IMR-90 (cell line): Measurements from ENCODE around the gene PAQR4. TPM values are rescaled to one million over a fixed set of nuclear protein-coding genes. Genes with fewer than 3 reads are reported as not detected.

ENCODE experiments used
- ATAC-seq: fragments of 200-7000 bp; cut with Tn5 transposase; 2 replicates; pipeline ENCODE4 v1.9.1; 2020; ENCODE audit warnings: low read depth, mild to moderate bottlenecking, moderate library complexity
- BruUV-seq: library from RNA; stranded (reverse); fragments of 400-500 nt; replicated peaks from 2 replicates; lab custom pipeline; 2021; lab: Mats Ljungman, UMichigan
- CTCF ChIA-PET: fragments of 300-600 bp; formaldehyde crosslinking; extraction: SDS; loops from one replicate; lab custom pipeline; 2021; ENCODE audit warnings: antibody characterized with exemption; lab: Yijun Ruan, JAX
- POLR2A ChIA-PET: fragments of 300-600 bp; sonication (Branson Sonifier 250); formaldehyde crosslinking; loops from one replicate; lab custom pipeline; 2022; ENCODE audit warnings: antibody characterized with exemption; ENCODE audit not compliant: unreplicated experiment; lab: Charles Lee
- DNase-seq: peaks from one replicate; pipeline ENCODE4 v3.0.0; 2013
- H2AFZ ChIP-seq: replicated peaks from 2 replicates; pipeline ENCODE3; 2013; ENCODE audit warnings: low read length, mild to moderate bottlenecking; ENCODE audit not compliant: poor library complexity
- H2AK5ac ChIP-seq: 2 replicates; pipeline ENCODE4 v1.6.1; 2013; ENCODE audit warnings: low read depth, low read length, inconsistent platforms
- H2AK9ac ChIP-seq: replicated peaks from 2 replicates; pipeline ENCODE3; 2013; ENCODE audit warnings: mild to moderate bottlenecking, low read depth, low read length, moderate library complexity; ENCODE audit not compliant: poor library complexity
- H2BK120ac ChIP-seq: 2 replicates; pipeline ENCODE4 v1.6.1; 2013; ENCODE audit warnings: low read depth, low read length, inconsistent platforms
- H2BK15ac ChIP-seq: 3 replicates; pipeline ENCODE4 v1.6.1; 2013; ENCODE audit warnings: low read depth, low read length, inconsistent platforms
- H2BK20ac ChIP-seq: 2 replicates; pipeline ENCODE4 v1.6.1; 2013; ENCODE audit warnings: low read depth, mild to moderate bottlenecking, inconsistent platforms, low read length, moderate library complexity
- H2BK5ac ChIP-seq: 2 replicates; pipeline ENCODE4 v1.6.1; 2013; ENCODE audit warnings: mild to moderate bottlenecking, low read depth, low read length, inconsistent platforms; ENCODE audit not compliant: poor library complexity, severe bottlenecking
- H3K14ac ChIP-seq: replicated peaks from 2 replicates; pipeline ENCODE4 v1.6.1; 2013; ENCODE audit warnings: low read depth, low read length, inconsistent platforms
- H3K18ac ChIP-seq: 2 replicates; pipeline ENCODE4 v1.6.1; 2013; ENCODE audit warnings: low read depth, low read length, control low read depth
- H3K23ac ChIP-seq: 2 replicates; pipeline ENCODE4 v1.6.1; 2013; ENCODE audit warnings: low read depth, low read length, inconsistent platforms
- H3K27ac ChIP-seq: 2 replicates; pipeline ENCODE4 v1.5.1; 2013; ENCODE audit warnings: mild to moderate bottlenecking, control low read depth, low read length; ENCODE audit not compliant: insufficient read depth
- H3K27me3 ChIP-seq: 2 replicates; pipeline ENCODE4 v1.6.1; 2013; ENCODE audit warnings: low read length; ENCODE audit not compliant: control insufficient read depth, insufficient read depth
- H3K36me3 ChIP-seq: 2 replicates; pipeline ENCODE4 v1.6.1; 2013; ENCODE audit warnings: low read length, mixed read lengths; ENCODE audit not compliant: control insufficient read depth, insufficient read depth
- H3K4ac ChIP-seq: 2 replicates; pipeline ENCODE4 v1.6.1; 2013; ENCODE audit warnings: low read depth, low read length, inconsistent platforms
- H3K4me1 ChIP-seq: 2 replicates; pipeline ENCODE4 v1.6.1; 2013; ENCODE audit warnings: low read length, mixed read lengths; ENCODE audit not compliant: control insufficient read depth, insufficient read depth
- H3K4me2 ChIP-seq: 2 replicates; pipeline ENCODE4 v1.6.1; 2013; ENCODE audit warnings: low read depth, mild to moderate bottlenecking, control low read depth, low read length, moderate library complexity
- H3K4me3 ChIP-seq: 2 replicates; pipeline ENCODE4 v1.5.1; 2013; ENCODE audit warnings: low read depth, mild to moderate bottlenecking, control low read depth, low read length, moderate library complexity; ENCODE audit not compliant: insufficient read depth
- H3K56ac ChIP-seq: 2 replicates; pipeline ENCODE4 v1.6.1; 2013; ENCODE audit warnings: low read length, inconsistent platforms; ENCODE audit not compliant: insufficient read depth; ENCODE audit errors: extremely low read depth
- H3K79me1 ChIP-seq, 2 experiments: 2 replicates each; pipeline ENCODE4 v1.6.1; 2013; ENCODE audit warnings: low read length in 2 of 2, inconsistent platforms in 1 of 2, low read depth in 1 of 2
- H3K9ac ChIP-seq: 2 replicates; pipeline ENCODE4 v1.6.1; 2013; ENCODE audit warnings: low read depth, low read length, control low read depth
- H3K9me1 ChIP-seq: 2 replicates; pipeline ENCODE4 v1.6.1; 2013; ENCODE audit warnings: low read length, inconsistent platforms; ENCODE audit not compliant: insufficient read depth
- H3K9me3 ChIP-seq: 2 replicates; pipeline ENCODE4 v1.6.1; 2013; ENCODE audit warnings: low read length; ENCODE audit not compliant: control insufficient read depth, insufficient read depth
- H4K20me1 ChIP-seq: 2 replicates; pipeline ENCODE4 v1.6.1; 2013; ENCODE audit warnings: low read length, inconsistent platforms; ENCODE audit not compliant: insufficient read depth
- H4K5ac ChIP-seq: 2 replicates; pipeline ENCODE4 v1.6.1; 2013; ENCODE audit warnings: mild to moderate bottlenecking, low read depth, low read length, control low read depth
- H4K8ac ChIP-seq, 2 experiments: 2 replicates each; pipeline ENCODE4 v1.6.1; 2013; ENCODE audit warnings: low read depth in 2 of 2, low read length in 2 of 2, control low read depth in 1 of 2, inconsistent platforms in 1 of 2
- H4K91ac ChIP-seq: 2 replicates; pipeline ENCODE4 v1.6.1; 2013; ENCODE audit warnings: low read depth, low read length, inconsistent platforms; ENCODE audit not compliant: insufficient read depth
- ELK1 ChIP-seq: fragments of 150-350 bp; IDR thresholded peaks from 2 replicates; pipeline ENCODE4 v1.6.1; 2016; ENCODE audit warnings: low read depth, mild to moderate bottlenecking, low read length, moderate library complexity, borderline replicate concordance
- FOS ChIP-seq: fragments of 150-350 bp; IDR thresholded peaks from 2 replicates; pipeline ENCODE4 v1.6.1; 2016; ENCODE audit warnings: low read depth, low read length
- MAFK ChIP-seq: IDR thresholded peaks from 2 replicates; pipeline ENCODE4 v1.6.1; 2012; ENCODE audit warnings: low read depth, low read length, improper control_type of control experiment
- NFE2L2 ChIP-seq: fragments of 150-350 bp; IDR thresholded peaks from 2 replicates; pipeline ENCODE4 v1.6.1; 2016; ENCODE audit warnings: low read depth, mild to moderate bottlenecking, low read length
- RAD21 ChIP-seq: IDR thresholded peaks from 2 replicates; pipeline ENCODE4 v1.6.1; 2012; ENCODE audit warnings: low read length, improper control_type of control experiment
- RCOR1 ChIP-seq: IDR thresholded peaks from 2 replicates; pipeline ENCODE4 v1.6.1; 2012; ENCODE audit warnings: mild to moderate bottlenecking, low read length, improper control_type of control experiment; ENCODE audit not compliant: insufficient replicate concordance
- SMC3 ChIP-seq: fragments of 150-350 bp; IDR thresholded peaks from 2 replicates; pipeline ENCODE4 v1.6.1; 2016; ENCODE audit warnings: low read depth, mild to moderate bottlenecking, antibody characterized with exemption, low read length, moderate library complexity
- USF2 ChIP-seq: fragments of 150-350 bp; IDR thresholded peaks from 2 replicates; pipeline ENCODE4 v1.6.1; 2017; ENCODE audit warnings: mild to moderate bottlenecking, antibody characterized with exemption, low read length, low read depth
- WGBS, 2 experiments: methylation state at CpG; one replicate each; pipeline versions ENCODE4 v1.1.5 to v1.1.7; 2013; ENCODE audit warnings: missing lambda C conversion rate in 2 of 2; ENCODE audit not compliant: insufficient read length in 1 of 2; ENCODE audit errors: extremely low coverage in 2 of 2; 5-methylcytosine and 5-hydroxymethylcytosine counted together
- dilution Hi-C: fragments of 300-500 bp; cut with HindIII; formaldehyde crosslinking; loops from one replicate; pipeline ENCODE4 v1.14.3; 2018; ENCODE audit warnings: low sequenced_read_pairs; ENCODE audit not compliant: unreplicated experiment
- in situ Hi-C: fragments of 300-500 bp; cut with MboI; formaldehyde crosslinking; loops from 3 replicates; pipeline ENCODE4 v1.14.3; 2019; ENCODE audit warnings: low sequenced_read_pairs, inconsistent platforms, mixed read lengths
- intact Hi-C: fragments of 100-400 bp; cut with micrococcal nuclease; formaldehyde crosslinking; loops from 2 replicates; pipeline ENCODE4 v1.10.0; 2022
- polyA plus RNA-seq, 3 experiments: library from polyadenylated mRNA; depleted of rRNA; stranded (reverse); fragments of >200 nt; gene quantifications; 2 replicates each; pipeline ENCODE4 v1.2.3, GENCODE V29; 2012; ENCODE audit warnings: low replicate concordance in 1 of 3
- total RNA-seq: library from RNA; depleted of rRNA; stranded (reverse); fragments of >200 nt; gene quantifications from 2 replicates; pipeline ENCODE4 v1.2.3, GENCODE V29; 2012

The PAQR4 gene
- total and polyA plus RNA-seq, 2 of the 4 experiments (the other 2 are of a cell fraction): 2.2 to 10.0 TPM

- 47% methylated on average over 10 of the region's 27 CpGs; no CpG with 5 or more reads in 1 of the 2 experiments for WGBS, 2 experiments
- no peaks in the 10 kb centered on the region for H3K9me1 ChIP-seq
- ATAC-seq (no peak), DNase-seq (no peak)
- no peak within 1 kb of the TSS for H3K4me3 ChIP-seq
- no peak within 1 kb of the TSS for H2BK5ac ChIP-seq
- CTCF ChIA-PET: interaction anchor here (0.6 kb wide), 1 partner anchor 30 kb away, joined by 3 read pairs; no protein-coding TSS in a partner anchor
- H3K56ac ChIP-seq: no peak within 1 kb of the TSS
- H2BK15ac ChIP-seq: no peak within 1 kb of the TSS
- H2BK20ac ChIP-seq: no peak within 1 kb of the TSS
- no peak within 1 kb of the TSS for H3K4ac ChIP-seq
- H4K91ac ChIP-seq: no peak within 1 kb of the TSS
- peak within 1 kb of the TSS; percentile 28 for H2AFZ ChIP-seq
- POLR2A ChIA-PET: interaction anchor here (1.4 kb wide), 1 partner anchor 10 kb away, joined by 3 read pairs; no protein-coding TSS in a partner anchor
- dilution Hi-C loops: no loop called here
- H3K36me3 ChIP-seq: no peaks in the 10 kb centered on the region
- peaks cover 42% of the 10 kb centered on the region for H3K27me3 ChIP-seq
- H3K9me3 ChIP-seq: no peaks in the 10 kb centered on the region
- no TSS peak for BruUV-seq
- no peak within 1 kb of the TSS for H4K5ac ChIP-seq
- H3K18ac ChIP-seq: no peak within 1 kb of the TSS
- no peak within 1 kb of the TSS for H3K23ac ChIP-seq
- TF ChIP-seq RAD21: no peak
- no peak for TF ChIP-seq ELK1
- no peak for TF ChIP-seq SMC3
- TF ChIP-seq FOS: no peak
- no peak for TF ChIP-seq MAFK
- TF ChIP-seq USF2: no peak
- no peak for TF ChIP-seq NFE2L2
- TF ChIP-seq RCOR1: no peak
- peaks cover 3% of the 10 kb centered on the region; the same call in 1 of the 2 replicates for H3K4me1 ChIP-seq
- H3K4me2 ChIP-seq: no peak within 1 kb of the TSS
- in situ Hi-C loops: no loop called here
- H2AK5ac ChIP-seq: no peak within 1 kb of the TSS
- H4K8ac ChIP-seq: no peak within 1 kb of the TSS
- H3K9ac ChIP-seq: no peak within 1 kb of the TSS
- no peak within 1 kb of the TSS for H3K27ac ChIP-seq
- peaks cover 4% of the 10 kb centered on the region; the same call in 1 of the 2 replicates for H4K20me1 ChIP-seq
- intact Hi-C loops: no loop called here
- H3K14ac ChIP-seq: no peak within 1 kb of the TSS
- no peak within 1 kb of the TSS for H2BK120ac ChIP-seq
- no peak within 1 kb of the TSS for H2AK9ac ChIP-seq
- H3K79me1 ChIP-seq: no peaks in the 10 kb centered on the region
Measured at GRCh38 chr16:3012828-3013420, 43.8 kb downstream of the PAQR4 start, which contains the start of gene CLDN9. Gene CLDN9, plus strand, starts transcription at chr16:3012923. Its CDS starts 440 bp downstream, at chr16:3013363.
